PC-9 (cell line): Measurements from ENCODE around the gene UNC5C.

ENCODE experiments used
- EZH2 ChIP-seq: fragments of 200-600 bp; sonication (generic); IDR thresholded peaks from 2 replicates; pipeline ENCODE4 v1.8.0; 2017; ENCODE audit warnings: antibody characterized with exemption, low read depth
- TF ChIP-seq, protein P1 (sequence below): fragments of 200-600 bp; sonication (generic); conservative IDR thresholded peaks from 2 replicates; pipeline ENCODE4 v1.6.1; 2017; ENCODE audit warnings: mixed run types, antibody characterized with exemption, mild to moderate bottlenecking, moderate library complexity

DNA sequence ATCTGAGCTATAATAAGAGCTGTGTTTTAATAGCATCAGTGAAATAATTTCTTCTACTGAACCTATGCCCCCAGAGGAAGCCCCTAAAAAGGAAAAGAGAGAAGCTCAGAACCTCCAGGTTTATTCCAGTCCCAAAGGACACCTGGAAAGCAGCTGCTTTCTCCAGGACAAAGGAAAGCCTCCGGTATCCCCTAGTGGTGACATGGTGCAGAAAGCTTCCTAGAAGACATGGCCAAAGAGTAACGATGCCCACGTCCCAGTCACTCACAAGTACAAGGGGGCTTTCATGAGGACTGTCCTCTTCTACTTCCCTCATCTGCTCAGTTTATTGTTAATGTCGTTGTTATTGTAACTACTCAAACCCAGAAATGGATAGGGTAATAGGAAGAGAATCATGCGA is 343.9 kb downstream of the UNC5C start:
- TF ChIP-seq, protein P1, sequence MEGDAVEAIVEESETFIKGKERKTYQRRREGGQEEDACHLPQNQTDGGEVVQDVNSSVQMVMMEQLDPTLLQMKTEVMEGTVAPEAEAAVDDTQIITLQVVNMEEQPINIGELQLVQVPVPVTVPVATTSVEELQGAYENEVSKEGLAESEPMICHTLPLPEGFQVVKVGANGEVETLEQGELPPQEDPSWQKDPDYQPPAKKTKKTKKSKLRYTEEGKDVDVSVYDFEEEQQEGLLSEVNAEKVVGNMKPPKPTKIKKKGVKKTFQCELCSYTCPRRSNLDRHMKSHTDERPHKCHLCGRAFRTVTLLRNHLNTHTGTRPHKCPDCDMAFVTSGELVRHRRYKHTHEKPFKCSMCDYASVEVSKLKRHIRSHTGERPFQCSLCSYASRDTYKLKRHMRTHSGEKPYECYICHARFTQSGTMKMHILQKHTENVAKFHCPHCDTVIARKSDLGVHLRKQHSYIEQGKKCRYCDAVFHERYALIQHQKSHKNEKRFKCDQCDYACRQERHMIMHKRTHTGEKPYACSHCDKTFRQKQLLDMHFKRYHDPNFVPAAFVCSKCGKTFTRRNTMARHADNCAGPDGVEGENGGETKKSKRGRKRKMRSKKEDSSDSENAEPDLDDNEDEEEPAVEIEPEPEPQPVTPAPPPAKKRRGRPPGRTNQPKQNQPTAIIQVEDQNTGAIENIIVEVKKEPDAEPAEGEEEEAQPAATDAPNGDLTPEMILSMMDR: peak; percentile 44
- no peak for TF ChIP-seq EZH2
